ENCODE measurements around the gene HMCN1.

DNA sequence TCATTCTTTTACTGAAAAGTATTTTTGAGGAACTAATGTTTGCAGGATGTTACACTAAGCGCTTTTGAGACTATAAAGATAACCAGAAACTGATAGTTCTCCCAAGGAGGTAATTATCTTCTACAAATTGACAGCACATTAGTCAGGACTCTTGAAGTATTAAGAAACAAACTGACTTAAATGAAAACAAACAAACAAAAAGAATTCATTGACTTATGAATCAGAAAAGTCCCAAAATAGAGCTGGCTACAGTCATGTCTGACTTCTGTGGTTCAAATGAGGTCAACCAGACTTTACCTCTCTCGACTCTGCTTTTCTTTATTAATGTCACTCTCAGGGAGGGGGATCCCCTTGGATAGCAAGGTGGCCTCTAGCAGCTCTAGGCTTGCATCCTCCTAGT lies 344.1 kb downstream of the HMCN1 start:
- TF ChIP-seq, protein P1, sequence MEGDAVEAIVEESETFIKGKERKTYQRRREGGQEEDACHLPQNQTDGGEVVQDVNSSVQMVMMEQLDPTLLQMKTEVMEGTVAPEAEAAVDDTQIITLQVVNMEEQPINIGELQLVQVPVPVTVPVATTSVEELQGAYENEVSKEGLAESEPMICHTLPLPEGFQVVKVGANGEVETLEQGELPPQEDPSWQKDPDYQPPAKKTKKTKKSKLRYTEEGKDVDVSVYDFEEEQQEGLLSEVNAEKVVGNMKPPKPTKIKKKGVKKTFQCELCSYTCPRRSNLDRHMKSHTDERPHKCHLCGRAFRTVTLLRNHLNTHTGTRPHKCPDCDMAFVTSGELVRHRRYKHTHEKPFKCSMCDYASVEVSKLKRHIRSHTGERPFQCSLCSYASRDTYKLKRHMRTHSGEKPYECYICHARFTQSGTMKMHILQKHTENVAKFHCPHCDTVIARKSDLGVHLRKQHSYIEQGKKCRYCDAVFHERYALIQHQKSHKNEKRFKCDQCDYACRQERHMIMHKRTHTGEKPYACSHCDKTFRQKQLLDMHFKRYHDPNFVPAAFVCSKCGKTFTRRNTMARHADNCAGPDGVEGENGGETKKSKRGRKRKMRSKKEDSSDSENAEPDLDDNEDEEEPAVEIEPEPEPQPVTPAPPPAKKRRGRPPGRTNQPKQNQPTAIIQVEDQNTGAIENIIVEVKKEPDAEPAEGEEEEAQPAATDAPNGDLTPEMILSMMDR (IDR thresholded peaks at IDR 0.05) = no peak
- TF ChIP-seq, protein P2, sequence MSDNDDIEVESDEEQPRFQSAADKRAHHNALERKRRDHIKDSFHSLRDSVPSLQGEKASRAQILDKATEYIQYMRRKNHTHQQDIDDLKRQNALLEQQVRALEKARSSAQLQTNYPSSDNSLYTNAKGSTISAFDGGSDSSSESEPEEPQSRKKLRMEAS (IDR thresholded peaks at IDR 0.05; ENCODE audit: low read depth) = no peak
- no peak for TF ChIP-seq ELF1 (IDR thresholded peaks at IDR 0.05)
- TF ChIP-seq FOXM1 (IDR thresholded peaks at IDR 0.05; ENCODE audit: low read depth) = no peak
- no peak for TF ChIP-seq NRF1 (IDR thresholded peaks at IDR 0.05; ENCODE audit: low read depth, low read length)
- TF ChIP-seq, protein P3, sequence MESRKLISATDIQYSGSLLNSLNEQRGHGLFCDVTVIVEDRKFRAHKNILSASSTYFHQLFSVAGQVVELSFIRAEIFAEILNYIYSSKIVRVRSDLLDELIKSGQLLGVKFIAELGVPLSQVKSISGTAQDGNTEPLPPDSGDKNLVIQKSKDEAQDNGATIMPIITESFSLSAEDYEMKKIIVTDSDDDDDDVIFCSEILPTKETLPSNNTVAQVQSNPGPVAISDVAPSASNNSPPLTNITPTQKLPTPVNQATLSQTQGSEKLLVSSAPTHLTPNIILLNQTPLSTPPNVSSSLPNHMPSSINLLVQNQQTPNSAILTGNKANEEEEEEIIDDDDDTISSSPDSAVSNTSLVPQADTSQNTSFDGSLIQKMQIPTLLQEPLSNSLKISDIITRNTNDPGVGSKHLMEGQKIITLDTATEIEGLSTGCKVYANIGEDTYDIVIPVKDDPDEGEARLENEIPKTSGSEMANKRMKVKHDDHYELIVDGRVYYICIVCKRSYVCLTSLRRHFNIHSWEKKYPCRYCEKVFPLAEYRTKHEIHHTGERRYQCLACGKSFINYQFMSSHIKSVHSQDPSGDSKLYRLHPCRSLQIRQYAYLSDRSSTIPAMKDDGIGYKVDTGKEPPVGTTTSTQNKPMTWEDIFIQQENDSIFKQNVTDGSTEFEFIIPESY (IDR thresholded peaks at IDR 0.05; ENCODE audit: borderline replicate concordance, low read depth) = no peak
- TF ChIP-seq TAF1 (IDR thresholded peaks at IDR 0.05; ENCODE audit: borderline replicate concordance, low read depth, low read length) = no peak
- no peak for TF ChIP-seq POLR2AphosphoS5 (IDR thresholded peaks at IDR 0.05; ENCODE audit: low read depth, low read length)
